ENCODE data around the gene MGST1. TPM values are rescaled to one million over a fixed set of nuclear protein-coding genes. Genes with fewer than 3 reads are reported as not detected.

Gene MGST1
- total RNA-seq, 4 donors from 2014 or later = 4.6 to 85.6 (median 22.8) TPM

- no peaks in the 10 kb centered on the region for H3K27me3 ChIP-seq
- intact Hi-C loops (cut with DNase I; ENCODE audit: low total_unique reads) = no loop called here
These were observed 15.4 kb upstream of the MGST1 start for GRCh38 chr12:16331998-16332397.

GRCh38 chr12:16335838-16336237 lies 11.6 kb upstream of the MGST1 start:
- no peak overlapping the region for H3K4me3 ChIP-seq
- no peaks in the 10 kb centered on the region for H3K36me3 ChIP-seq
- no peaks in the 10 kb centered on the region for H3K9me3 ChIP-seq
- no peak for DNase-seq
- intact Hi-C loops (cut with DNase I; ENCODE audit: low total_unique reads) = no loop called here
- no peak for TF ChIP-seq CTCF (IDR thresholded peaks at IDR 0.05)
- no peak for TF ChIP-seq POLR2A (IDR thresholded peaks at IDR 0.05)
- H3K27me3 ChIP-seq = no peaks in the 10 kb centered on the region
- H3K27ac ChIP-seq = no peak overlapping the region
- no peaks in the 10 kb centered on the region for H3K4me1 ChIP-seq

More at GRCh38 chr12:16331998-16332397, 15.4 kb upstream of the MGST1 start:
- Histone ChIP-seq H3K36me3 (no peaks in the 10 kb centered on the region), H3K4me1 (no peaks in the 10 kb centered on the region), H3K4me3 (no peak overlapping the region), H3K9me3 (no peaks in the 10 kb centered on the region), H3K27ac (no peak overlapping the region)
- no peak for TF ChIP-seq CTCF (IDR thresholded peaks at IDR 0.05)
- no peak for TF ChIP-seq POLR2A (IDR thresholded peaks at IDR 0.05)
- DNase-seq = no peak

- TF ChIP-seq POLR2A (IDR thresholded peaks at IDR 0.05) (no peak), CTCF (IDR thresholded peaks at IDR 0.05) (no peak)
- H3K4me3 ChIP-seq = no peak overlapping the region
- intact Hi-C loops (cut with DNase I; ENCODE audit: low total_unique reads) = no loop called here
- H3K27ac ChIP-seq = no peak overlapping the region
- no peaks in the 10 kb centered on the region for H3K36me3 ChIP-seq
- no peaks in the 10 kb centered on the region for H3K27me3 ChIP-seq
- no peak for DNase-seq
- H3K4me1 ChIP-seq = no peaks in the 10 kb centered on the region
- no peaks in the 10 kb centered on the region for H3K9me3 ChIP-seq
These were observed 3.2 kb upstream of the MGST1 start for GRCh38 chr12:16344269-16344668.

- intact Hi-C loops (cut with DNase I; ENCODE audit: low total_unique reads) = no loop called here
- no peak for DNase-seq
- no peak overlapping the region for H3K27ac ChIP-seq
- H3K4me1 ChIP-seq = no peaks in the 10 kb centered on the region
- no peak overlapping the region for H3K4me3 ChIP-seq
- H3K27me3 ChIP-seq = no peaks in the 10 kb centered on the region
- no peaks in the 10 kb centered on the region for H3K36me3 ChIP-seq
- no peaks in the 10 kb centered on the region for H3K9me3 ChIP-seq
- no peak for TF ChIP-seq CTCF (IDR thresholded peaks at IDR 0.05)
- TF ChIP-seq POLR2A (IDR thresholded peaks at IDR 0.05) = no peak
These were observed 2.3 kb upstream of the MGST1 start for GRCh38 chr12:16345105-16345504.

- TF ChIP-seq POLR2A (IDR thresholded peaks at IDR 0.05) (no peak), CTCF (IDR thresholded peaks at IDR 0.05) (no peak)
- no peak for DNase-seq
- no peaks in the 10 kb centered on the region for H3K27me3 ChIP-seq
- no peaks in the 10 kb centered on the region for H3K36me3 ChIP-seq
- no peaks in the 10 kb centered on the region for H3K4me1 ChIP-seq
- no peaks in the 10 kb centered on the region for H3K9me3 ChIP-seq
- H3K4me3 ChIP-seq = peak overlapping the region in 1 of 2 donors; percentile 26
- peak overlapping the region; percentile 62 to 69 for H3K27ac ChIP-seq
- intact Hi-C loops (cut with DNase I; ENCODE audit: low total_unique reads) = no loop called here
These were observed 487 bp upstream of the MGST1 start for GRCh38 chr12:16346958-16347357.
